ENCODE results near the gene FKBP14. TPM values are rescaled to one million over a fixed set of nuclear protein-coding genes. Genes with fewer than 3 reads are reported as not detected.
A peak's percentile ranks its signal among the peaks of the same experiment; 100 is the strongest.

FKBP14 gene
- total RNA-seq, 1 experiment from 2014 or later: 7.1 TPM

- no peak for DNase-seq (ENCODE audit: low read depth)
- in situ Hi-C loops (cut with HindIII; ENCODE audit: low pct_unique_long_range_greater_than_20kb, low sequenced_read_pairs): no loop called here
Observed at GRCh38 chr7:30038196-30038980, 11.9 kb upstream of the FKBP14 start.

- no peak for DNase-seq (ENCODE audit: low read depth)
- in situ Hi-C loops (cut with HindIII; ENCODE audit: low pct_unique_long_range_greater_than_20kb, low sequenced_read_pairs): no loop called here
Observed at GRCh38 chr7:30036220-30036619, 9.7 kb upstream of the FKBP14 start.

- DNase-seq (ENCODE audit: low read depth): no peak
- in situ Hi-C loops (cut with HindIII; ENCODE audit: low pct_unique_long_range_greater_than_20kb, low sequenced_read_pairs): no loop called here
Observed at GRCh38 chr7:30034501-30034900, 8.0 kb upstream of the FKBP14 start.

- in situ Hi-C loops (cut with HindIII; ENCODE audit: low pct_unique_long_range_greater_than_20kb, low sequenced_read_pairs): no loop called here
- no peak for DNase-seq (ENCODE audit: low read depth)
Observed at GRCh38 chr7:30032310-30033125, 6.0 kb upstream of the FKBP14 start.

- in situ Hi-C loops (cut with HindIII; ENCODE audit: low pct_unique_long_range_greater_than_20kb, low sequenced_read_pairs): no loop called here
- DNase-seq (ENCODE audit: low read depth): peak; percentile 50
Observed at GRCh38 chr7:30029696-30030095, 3.2 kb upstream of the FKBP14 start.

- in situ Hi-C loops (cut with HindIII; ENCODE audit: low pct_unique_long_range_greater_than_20kb, low sequenced_read_pairs): no loop called here
- peak; percentile 53 for DNase-seq (ENCODE audit: low read depth)
Observed at GRCh38 chr7:30028749-30029635, 2.5 kb upstream of the FKBP14 start.

GRCh38 chr7:30028216-30028748 is 1.8 kb upstream of the FKBP14 start, which contains the start of gene PLEKHA8:
Gene PLEKHA8, plus strand, starts transcription at chr7:30028412. Its CDS starts 351 bp downstream, at chr7:30028763.
- in situ Hi-C loops (cut with HindIII; ENCODE audit: low pct_unique_long_range_greater_than_20kb, low sequenced_read_pairs): no loop called here
- DNase-seq (ENCODE audit: low read depth): peak; percentile 92

- in situ Hi-C loops (cut with HindIII; ENCODE audit: low pct_unique_long_range_greater_than_20kb, low sequenced_read_pairs): no loop called here
- no peak for DNase-seq (ENCODE audit: low read depth)
Observed at GRCh38 chr7:30027740-30028215, 1.3 kb upstream of the FKBP14 start.

GRCh38 chr7:30027065-30027456 is 559 bp upstream of the FKBP14 start:
- in situ Hi-C loops (cut with HindIII; ENCODE audit: low pct_unique_long_range_greater_than_20kb, low sequenced_read_pairs): no loop called here
- DNase-seq (ENCODE audit: low read depth): no peak

- no peak for DNase-seq (ENCODE audit: low read depth)
- in situ Hi-C loops (cut with HindIII; ENCODE audit: low pct_unique_long_range_greater_than_20kb, low sequenced_read_pairs): no loop called here
Observed at GRCh38 chr7:30023524-30023923, 3.0 kb downstream of the FKBP14 start.

GRCh38 chr7:30022991-30023390 is 3.5 kb downstream of the FKBP14 start:
- DNase-seq (ENCODE audit: low read depth): no peak
- in situ Hi-C loops (cut with HindIII; ENCODE audit: low pct_unique_long_range_greater_than_20kb, low sequenced_read_pairs): no loop called here

GRCh38 chr7:30020535-30020934 is 6.0 kb downstream of the FKBP14 start:
- in situ Hi-C loops (cut with HindIII; ENCODE audit: low pct_unique_long_range_greater_than_20kb, low sequenced_read_pairs): no loop called here
- no peak for DNase-seq (ENCODE audit: low read depth)

GRCh38 chr7:30019960-30020359 is 6.5 kb downstream of the FKBP14 start:
- no peak for DNase-seq (ENCODE audit: low read depth)
- in situ Hi-C loops (cut with HindIII; ENCODE audit: low pct_unique_long_range_greater_than_20kb, low sequenced_read_pairs): no loop called here

GRCh38 chr7:30019387-30019786 is 7.1 kb downstream of the FKBP14 start:
- no peak for DNase-seq (ENCODE audit: low read depth)
- in situ Hi-C loops (cut with HindIII; ENCODE audit: low pct_unique_long_range_greater_than_20kb, low sequenced_read_pairs): no loop called here

GRCh38 chr7:30018451-30018850 is 8.1 kb downstream of the FKBP14 start:
- no peak for DNase-seq (ENCODE audit: low read depth)
- in situ Hi-C loops (cut with HindIII; ENCODE audit: low pct_unique_long_range_greater_than_20kb, low sequenced_read_pairs): no loop called here

- in situ Hi-C loops (cut with HindIII; ENCODE audit: low pct_unique_long_range_greater_than_20kb, low sequenced_read_pairs): no loop called here
- no peak for DNase-seq (ENCODE audit: low read depth)
Observed at GRCh38 chr7:30012757-30013156, 13.7 kb downstream of the FKBP14 start.

- in situ Hi-C loops (cut with HindIII; ENCODE audit: low pct_unique_long_range_greater_than_20kb, low sequenced_read_pairs): no loop called here
Observed at GRCh38 chr7:30010021-30010420, 16.5 kb downstream of the FKBP14 start.

GRCh38 chr7:30005464-30005863 is 21.0 kb downstream of the FKBP14 start:
- in situ Hi-C loops (cut with HindIII; ENCODE audit: low pct_unique_long_range_greater_than_20kb, low sequenced_read_pairs): no loop called here
- DNase-seq (ENCODE audit: low read depth): no peak

More at GRCh38 chr7:30010021-30010420, 16.5 kb downstream of the FKBP14 start:
- DNase-seq (ENCODE audit: low read depth): no peak
